Stimulated activated CD8-positive, alpha-beta memory T cell treated with anti-CD3 and anti-CD28 coated beads, Interleukin-4, amount 100 ng/mL, for 4 hours (primary cell): ENCODE measurements around the gene KIF2B.
"Not testable (repeated sequence)": the region's sequence is repeated elsewhere in the genome, so short reads cannot be mapped to it uniquely, and the experiment has no call there.

Source experiments
- DNase-seq, 2 donors: peaks; one replicate each; pipeline ENCODE4 v3.0.0-alpha.2; 2020; ENCODE audit warnings: low read depth in 2 of 2, low spot score in 1 of 2

Gene KIF2B, protein sequence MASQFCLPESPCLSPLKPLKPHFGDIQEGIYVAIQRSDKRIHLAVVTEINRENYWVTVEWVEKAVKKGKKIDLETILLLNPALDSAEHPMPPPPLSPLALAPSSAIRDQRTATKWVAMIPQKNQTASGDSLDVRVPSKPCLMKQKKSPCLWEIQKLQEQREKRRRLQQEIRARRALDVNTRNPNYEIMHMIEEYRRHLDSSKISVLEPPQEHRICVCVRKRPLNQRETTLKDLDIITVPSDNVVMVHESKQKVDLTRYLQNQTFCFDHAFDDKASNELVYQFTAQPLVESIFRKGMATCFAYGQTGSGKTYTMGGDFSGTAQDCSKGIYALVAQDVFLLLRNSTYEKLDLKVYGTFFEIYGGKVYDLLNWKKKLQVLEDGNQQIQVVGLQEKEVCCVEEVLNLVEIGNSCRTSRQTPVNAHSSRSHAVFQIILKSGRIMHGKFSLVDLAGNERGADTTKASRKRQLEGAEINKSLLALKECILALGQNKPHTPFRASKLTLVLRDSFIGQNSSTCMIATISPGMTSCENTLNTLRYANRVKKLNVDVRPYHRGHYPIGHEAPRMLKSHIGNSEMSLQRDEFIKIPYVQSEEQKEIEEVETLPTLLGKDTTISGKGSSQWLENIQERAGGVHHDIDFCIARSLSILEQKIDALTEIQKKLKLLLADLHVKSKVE

DNA sequence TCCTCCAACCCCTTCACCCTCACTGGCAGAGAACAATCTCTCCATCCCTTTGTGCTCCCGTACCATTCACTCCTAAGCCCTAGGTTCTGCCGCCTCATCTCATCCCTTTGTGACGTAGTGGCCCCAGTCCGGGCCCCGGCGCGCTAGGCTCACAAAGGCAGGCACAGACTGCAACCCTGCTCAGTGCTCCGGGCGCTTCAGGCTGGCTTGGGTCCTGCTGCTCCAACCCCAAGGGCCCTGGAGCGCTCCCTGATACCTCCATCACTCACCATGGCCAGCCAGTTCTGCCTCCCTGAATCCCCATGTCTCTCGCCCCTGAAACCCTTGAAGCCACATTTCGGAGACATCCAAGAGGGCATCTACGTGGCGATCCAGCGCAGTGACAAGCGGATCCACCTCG lies at the start of gene KIF2B:
KIF2B (plus strand) TSS at position 164 of the 400 bp plus-strand sequence; CDS start at position 271, 107 bp downstream.
- no peak for DNase-seq

DNA sequence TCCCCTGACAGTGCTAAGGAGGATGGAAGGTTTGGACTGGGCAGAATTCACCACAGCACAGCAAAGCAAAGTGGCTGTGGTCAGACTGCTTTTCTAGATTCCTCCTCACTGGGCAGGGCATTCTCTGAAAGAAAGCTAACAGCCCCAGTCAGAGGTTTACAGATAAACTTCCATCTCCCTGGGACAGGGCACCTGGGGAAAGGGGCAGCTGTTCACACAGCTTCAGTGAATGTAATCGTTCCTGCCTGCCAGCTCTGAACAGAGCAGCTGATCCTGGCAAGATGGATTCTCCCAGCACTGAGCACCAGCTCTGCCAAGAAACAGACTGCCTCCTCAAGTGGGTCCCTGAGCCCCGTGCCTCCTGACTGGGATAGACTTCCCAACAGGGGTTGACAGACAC lies 42.4 kb upstream of the KIF2B start:
- no peak for DNase-seq

DNA sequence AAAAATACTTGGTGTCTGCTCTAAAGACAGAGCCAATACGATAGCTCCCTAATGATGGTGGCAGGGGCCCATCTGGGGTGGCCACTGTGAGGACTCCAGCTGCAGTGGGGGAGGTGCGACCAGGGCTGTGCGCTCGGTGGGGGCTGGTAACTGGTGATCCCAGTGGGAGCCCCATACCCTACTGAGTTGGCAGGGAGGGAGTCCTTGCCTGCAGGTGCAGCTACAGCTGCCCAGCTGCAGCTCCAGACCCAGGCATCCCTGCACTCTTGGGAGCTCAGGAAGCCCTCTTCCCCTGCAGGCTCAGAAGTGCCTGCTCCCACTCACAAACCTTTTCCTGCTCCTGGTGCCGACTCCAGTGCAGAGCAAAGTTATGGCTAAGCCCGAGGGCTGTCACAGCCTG lies 31.2 kb upstream of the KIF2B start:
- DNase-seq, result no peak

DNA sequence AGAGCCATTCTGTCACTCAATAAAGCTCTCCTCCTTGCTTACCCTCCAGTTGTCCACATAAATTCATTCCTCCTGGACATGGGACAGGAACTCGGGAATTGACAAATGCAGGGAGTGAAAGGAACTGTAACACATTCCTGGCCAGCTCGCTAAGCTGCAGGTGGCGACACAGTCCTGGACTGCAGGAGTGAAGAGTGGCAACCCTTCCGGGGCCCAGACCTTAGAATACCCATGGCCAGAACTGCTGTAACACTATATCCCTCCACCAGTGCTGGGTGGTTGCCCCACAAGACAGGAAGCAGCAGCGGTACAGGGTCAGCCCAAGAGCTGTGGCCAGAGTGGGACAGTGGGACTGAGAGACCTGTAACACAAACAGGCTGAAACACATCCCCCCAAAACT lies 30.3 kb upstream of the KIF2B start:
- DNase-seq, result no peak

DNA sequence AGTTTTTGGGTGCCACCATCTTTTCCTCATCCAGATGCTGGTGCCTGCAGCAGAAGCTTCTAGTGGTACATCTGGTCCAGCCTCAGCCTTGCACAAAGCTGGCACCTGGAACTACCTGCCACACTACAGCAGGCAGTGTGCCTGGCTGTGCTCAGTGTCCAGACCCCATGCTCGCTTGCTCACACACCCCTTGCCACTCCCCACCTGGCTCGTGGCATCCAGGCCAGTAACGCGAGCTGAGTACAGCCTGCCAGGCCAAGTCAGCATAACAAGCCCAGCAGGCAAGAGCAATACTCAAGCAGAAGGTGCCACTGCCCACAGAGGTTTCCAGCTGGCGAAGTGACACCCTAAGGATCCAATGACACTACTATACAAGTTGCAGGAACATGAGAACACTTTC lies 29.7 kb upstream of the KIF2B start:
- no peak for DNase-seq

DNA sequence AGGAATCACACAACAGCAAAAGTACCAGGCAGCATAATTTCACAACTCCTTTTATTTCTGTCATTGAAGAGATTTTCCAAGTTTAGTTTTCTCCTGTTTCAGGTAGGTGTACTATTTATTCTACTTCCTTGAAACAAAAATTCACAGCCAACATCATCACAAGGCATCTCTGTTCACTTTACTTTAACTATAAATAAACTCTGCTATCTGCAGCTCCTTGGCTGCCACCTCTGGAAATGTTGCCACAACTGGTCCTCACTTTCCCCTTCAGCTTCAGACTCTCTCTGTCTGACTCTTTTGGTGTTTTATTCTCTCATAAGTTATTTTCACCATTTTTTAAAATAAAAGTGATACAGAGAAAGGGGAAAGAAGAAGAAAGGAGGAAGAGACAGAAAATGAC lies 27.9 kb upstream of the KIF2B start:
- no peak for DNase-seq

DNA sequence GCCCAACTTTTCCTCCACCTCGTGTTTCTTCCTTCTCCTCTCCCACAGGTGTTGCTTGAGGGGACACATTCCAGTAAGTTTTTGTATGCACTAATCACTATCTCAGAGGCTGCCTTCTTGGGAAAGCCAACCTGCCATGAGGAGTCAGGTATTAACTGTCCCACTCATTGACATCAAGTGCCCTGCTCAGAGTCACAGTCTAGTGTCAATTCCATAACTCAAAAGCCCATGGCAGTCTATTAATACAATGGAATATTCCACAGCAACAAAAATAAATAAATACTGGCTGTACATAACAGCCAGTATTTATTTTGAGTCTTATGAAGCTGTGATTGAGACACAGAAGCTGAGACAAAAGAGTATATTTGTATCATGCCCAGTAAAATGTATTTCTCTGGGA lies 26.1 kb upstream of the KIF2B start:
- no peak for DNase-seq

DNA sequence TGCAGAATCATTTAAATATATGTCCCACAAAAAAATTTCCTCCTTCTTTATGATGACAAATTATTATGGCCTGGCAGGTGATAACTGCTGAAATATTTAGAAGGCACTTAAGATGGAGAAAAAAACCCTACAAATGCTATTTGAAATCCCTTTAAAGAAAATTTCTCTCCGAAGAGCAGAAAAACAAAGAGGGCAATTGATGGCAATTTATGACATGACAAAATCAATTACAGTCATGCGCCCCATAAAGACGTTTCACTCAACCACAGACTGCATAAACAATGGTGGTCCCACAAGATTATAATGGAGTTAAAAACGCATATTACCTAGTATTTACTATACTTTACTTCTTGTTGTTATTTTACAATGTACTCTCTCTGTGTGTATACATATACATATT lies 25.2 kb upstream of the KIF2B start:
- no peak for DNase-seq

DNA sequence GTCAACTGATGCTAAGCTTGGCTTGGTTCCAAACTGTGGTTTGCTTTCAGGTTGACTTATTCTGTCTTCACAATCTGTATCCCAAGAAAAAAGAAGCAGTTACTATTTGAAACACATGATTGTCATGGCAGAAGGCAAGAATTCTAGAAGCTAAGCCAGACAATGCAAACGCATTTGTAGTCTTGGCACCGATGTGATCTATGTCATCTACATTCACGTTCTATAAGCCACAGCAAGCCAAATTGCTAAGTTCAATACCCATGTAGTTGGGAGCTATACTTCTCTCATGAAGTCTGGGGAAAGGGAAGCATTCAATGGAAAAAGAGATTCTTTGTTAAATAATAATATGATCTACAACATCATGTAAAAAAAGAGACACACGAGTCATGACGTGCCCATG lies 18.3 kb upstream of the KIF2B start:
- DNase-seq, result no peak

DNA sequence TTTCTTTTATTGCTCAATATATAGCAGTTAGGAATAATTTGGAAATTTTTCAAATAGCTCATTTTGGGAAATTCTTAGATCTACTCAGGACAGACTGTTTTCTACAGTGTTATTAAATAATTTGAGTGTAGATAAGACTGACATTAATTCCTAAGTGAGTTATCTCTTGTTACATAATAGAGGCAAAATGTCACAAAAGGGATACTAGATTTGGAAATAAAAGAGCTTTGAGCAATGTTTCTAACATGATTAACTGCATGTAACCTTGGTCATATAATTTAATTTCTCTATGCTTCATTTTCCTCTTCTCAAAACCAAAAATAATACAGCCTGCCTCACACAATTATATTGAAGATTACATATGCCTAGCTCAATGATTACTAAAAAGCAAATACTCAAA lies 16.3 kb upstream of the KIF2B start:
- no peak for DNase-seq

DNA sequence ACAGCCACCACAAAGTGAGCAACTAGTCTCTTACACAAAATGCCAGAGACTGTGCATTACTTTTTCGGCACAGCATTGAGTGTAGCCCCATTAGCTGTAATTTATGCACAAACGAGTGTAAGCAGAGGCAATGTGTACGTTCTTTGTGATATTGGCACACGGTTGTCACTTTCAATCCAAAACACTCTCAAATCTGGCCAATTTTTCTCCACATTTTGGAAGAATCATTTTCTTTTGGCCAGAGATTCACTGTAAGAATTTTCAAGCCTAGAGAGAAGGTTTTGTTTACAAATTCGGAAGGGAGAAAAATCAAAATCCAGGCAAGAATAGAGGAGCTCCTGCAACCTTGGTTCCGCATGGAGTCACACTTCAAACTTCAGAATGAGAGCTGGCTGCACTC lies 15.4 kb upstream of the KIF2B start:
- DNase-seq, result no peak

DNA sequence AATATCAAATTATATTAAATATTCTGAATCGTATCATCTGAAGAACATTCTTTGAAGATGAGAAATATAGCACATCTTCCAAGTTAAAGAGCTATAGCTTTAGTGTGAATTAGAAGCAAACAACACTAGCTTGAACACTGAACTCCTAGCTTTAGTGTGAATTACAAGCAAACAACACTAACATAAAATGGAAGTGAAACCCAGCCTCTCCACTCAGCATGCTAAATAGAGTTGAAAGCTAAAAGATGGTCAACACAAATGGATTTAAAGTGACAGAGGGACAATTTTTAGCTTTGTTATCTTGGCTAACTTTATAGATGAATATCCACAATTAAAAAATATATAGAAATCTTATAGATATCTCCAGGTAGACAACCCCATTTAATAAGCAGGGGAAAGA lies 4.5 kb upstream of the KIF2B start:
- DNase-seq, result no peak

DNA sequence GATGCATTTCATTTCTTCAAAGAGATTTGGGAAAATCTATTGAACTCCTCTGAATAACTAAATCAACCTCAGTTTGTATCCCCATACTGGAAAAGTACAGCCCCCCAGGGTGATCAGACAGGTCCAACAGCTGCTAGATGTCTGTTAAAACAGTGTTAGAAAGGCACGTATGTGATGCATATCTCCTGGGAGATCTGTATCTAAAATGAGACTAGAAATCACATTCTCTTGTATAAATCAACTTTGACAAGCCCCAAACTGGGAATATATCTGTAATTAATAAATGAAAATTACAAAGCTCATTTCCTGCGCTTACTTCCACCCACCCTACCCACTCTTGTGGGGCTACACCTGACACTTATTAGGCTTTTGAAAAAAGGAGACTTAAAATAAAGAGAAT lies 3.8 kb upstream of the KIF2B start:
- no peak for DNase-seq

DNA sequence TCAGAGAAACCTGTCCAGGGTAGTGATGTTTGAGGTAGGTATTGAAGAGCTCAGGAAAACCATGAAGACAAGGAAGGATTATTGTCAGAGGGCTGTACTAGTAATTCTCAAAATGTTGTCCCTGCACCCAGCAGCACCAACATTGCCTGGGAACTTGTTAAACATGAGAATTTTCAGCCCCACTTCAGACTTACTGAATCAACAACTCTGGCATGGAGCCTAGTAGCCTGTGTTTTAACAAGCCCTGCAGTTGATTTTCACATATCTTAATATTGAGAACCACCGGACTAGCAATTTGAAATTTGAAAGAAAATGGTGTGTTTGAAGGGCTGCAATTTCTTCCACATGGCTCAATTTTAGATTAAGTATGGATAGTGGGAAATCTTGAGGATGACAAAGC lies 2.8 kb upstream of the KIF2B start:
- no peak for DNase-seq

DNA sequence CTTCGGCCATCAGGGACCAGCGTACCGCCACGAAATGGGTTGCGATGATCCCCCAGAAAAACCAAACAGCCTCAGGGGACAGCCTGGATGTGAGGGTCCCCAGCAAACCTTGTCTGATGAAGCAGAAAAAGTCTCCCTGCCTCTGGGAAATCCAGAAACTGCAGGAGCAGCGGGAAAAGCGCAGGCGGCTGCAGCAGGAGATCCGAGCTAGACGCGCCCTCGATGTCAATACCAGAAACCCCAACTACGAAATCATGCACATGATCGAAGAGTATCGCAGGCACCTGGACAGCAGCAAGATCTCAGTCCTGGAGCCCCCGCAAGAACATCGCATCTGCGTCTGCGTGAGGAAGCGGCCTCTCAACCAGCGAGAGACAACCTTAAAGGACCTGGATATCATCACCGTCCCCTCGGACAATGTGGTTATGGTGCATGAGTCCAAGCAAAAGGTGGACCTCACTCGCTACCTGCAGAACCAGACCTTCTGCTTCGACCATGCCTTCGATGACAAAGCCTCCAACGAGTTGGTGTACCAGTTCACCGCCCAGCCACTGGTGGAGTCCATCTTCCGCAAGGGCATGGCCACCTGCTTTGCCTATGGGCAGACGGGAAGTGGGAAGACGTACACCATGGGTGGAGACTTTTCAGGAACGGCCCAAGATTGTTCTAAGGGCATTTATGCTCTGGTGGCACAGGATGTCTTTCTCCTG lies 769 bp downstream of the KIF2B start:
- no peak for DNase-seq

DNA sequence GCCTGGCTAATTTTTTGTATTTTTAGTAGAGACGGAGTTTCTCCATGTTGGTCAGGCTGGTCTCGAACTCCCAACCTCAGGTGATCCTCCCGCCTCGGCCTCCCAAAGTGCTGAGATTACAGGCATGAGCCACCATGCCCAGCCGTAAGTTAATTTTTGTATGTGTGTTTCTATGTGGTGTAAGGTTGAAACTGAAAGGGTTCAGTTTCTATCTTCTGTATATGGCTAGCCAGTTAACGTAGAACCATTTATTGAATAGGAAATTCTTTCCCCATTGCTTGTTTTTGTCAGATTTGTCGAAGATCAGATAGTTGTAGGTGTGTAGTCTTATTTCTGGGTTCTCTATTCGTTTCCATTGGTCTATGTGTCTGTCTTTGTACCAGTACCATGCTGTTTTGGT lies 12.0 kb downstream of the KIF2B start:
- DNase-seq, result not testable (repeated sequence)

DNA sequence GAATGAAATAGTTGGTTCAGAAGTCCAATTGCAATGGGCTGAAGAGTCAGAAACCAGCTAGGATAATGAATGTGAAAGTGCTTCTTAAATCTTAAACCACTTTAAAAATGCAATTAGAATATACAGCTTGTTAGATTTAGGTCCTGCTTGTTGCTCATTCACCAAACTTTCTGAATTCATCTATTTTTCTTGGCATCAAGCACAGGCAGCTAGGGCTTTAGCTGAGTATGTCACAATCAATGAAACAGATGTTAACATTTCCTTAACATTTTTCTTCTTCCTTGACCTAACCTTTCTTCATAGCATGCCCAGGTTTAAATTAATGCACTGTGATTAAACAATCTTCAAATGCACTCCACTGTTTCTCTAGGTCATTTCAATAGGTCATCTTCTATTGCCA lies 14.4 kb downstream of the KIF2B start:
- DNase-seq, result no peak

DNA sequence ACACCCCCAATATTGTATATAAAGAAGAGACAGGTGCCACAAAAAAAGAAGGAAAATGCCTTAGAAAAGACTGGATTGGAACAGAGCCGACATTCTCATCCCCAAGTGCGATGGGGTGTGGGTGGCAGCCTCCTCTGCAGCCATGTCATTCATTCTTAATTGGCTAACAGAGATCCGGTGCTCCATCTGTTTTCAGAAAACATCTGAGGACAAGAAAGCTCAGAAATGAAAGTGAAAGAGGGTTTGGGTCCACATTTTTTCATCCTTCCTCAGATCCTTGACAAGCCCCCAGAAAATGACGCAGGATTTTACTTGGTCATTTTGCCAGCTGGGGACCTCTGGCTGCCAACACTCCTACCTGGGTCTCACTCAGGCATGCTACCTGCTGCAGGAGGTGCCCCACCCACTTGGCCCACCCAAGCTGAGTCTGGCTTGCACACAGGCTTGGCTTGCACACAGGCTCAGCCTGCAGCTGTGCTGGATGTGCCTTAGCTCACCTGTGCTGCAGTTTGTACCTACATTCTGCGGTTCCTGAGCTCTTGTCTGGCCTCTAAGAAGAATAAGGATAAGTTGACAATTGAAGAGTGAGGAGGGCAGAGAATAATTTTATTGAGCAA lies 21.9 kb downstream of the KIF2B start:
- DNase-seq, result no peak

DNA sequence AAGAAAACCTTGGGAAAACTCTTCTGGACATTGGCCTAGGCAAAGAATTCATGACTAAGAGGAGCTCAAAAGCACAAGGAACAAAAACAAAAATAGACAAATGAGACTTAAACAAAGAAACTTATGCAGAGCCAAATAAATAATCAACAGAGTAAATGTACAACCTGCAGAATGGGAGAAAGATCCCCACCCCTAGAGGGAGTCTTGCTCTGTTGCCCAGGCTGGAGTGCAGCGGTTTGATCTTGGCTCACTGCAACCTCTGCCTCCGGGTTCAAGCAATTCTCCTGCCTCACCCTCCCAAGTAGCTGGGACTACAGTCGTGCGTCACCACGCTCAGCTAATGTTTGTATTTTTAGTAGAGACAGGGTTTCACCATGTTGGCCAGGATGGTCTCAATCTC lies 48.4 kb downstream of the KIF2B start:
- DNase-seq, result not testable (repeated sequence)
